ENCODE results near the gene RPS6KA2.

The RPS6KA2 gene

GRCh38 chr6:166483573-166484250, 143.3 kb downstream of the RPS6KA2 start:
- H3K27ac ChIP-seq = no peak overlapping the region
- TF ChIP-seq ZFX (IDR thresholded peaks at IDR 0.05; ENCODE audit: borderline replicate concordance) (no peak), CTCF (IDR thresholded peaks at IDR 0.05) (no peak)

- TF ChIP-seq ZFX (IDR thresholded peaks at IDR 0.05; ENCODE audit: borderline replicate concordance) = no peak
- no peak for TF ChIP-seq CTCF (IDR thresholded peaks at IDR 0.05)
- no peak overlapping the region for H3K27ac ChIP-seq
These were observed 144.0 kb downstream of the RPS6KA2 start for GRCh38 chr6:166483026-166483425.

- H3K27ac ChIP-seq = no peak overlapping the region
- no peak for TF ChIP-seq CTCF (IDR thresholded peaks at IDR 0.05)
- no peak for TF ChIP-seq ZFX (IDR thresholded peaks at IDR 0.05; ENCODE audit: borderline replicate concordance)
These were observed 148.1 kb downstream of the RPS6KA2 start for GRCh38 chr6:166478782-166479592.

GRCh38 chr6:166477647-166478365, 149.2 kb downstream of the RPS6KA2 start:
- no peak for TF ChIP-seq CTCF (IDR thresholded peaks at IDR 0.05)
- no peak for TF ChIP-seq ZFX (IDR thresholded peaks at IDR 0.05; ENCODE audit: borderline replicate concordance)
- H3K27ac ChIP-seq = no peak overlapping the region

- TF ChIP-seq CTCF (IDR thresholded peaks at IDR 0.05) (no peak), ZFX (IDR thresholded peaks at IDR 0.05; ENCODE audit: borderline replicate concordance) (no peak)
- no peak overlapping the region for H3K27ac ChIP-seq
These were observed 150.3 kb downstream of the RPS6KA2 start for GRCh38 chr6:166476634-166477215.

GRCh38 chr6:166476061-166476591, 150.9 kb downstream of the RPS6KA2 start:
- H3K27ac ChIP-seq = no peak overlapping the region
- TF ChIP-seq CTCF (IDR thresholded peaks at IDR 0.05) (no peak), ZFX (IDR thresholded peaks at IDR 0.05; ENCODE audit: borderline replicate concordance) (no peak)

All from 22Rv1 (cell line).